Panc1 (cell line): ENCODE data around the gene RHEBL1. TPM values are rescaled to one million over a fixed set of nuclear protein-coding genes. Genes with fewer than 3 reads are reported as not detected.

ENCODE experiments used
- ATAC-seq: fragments of 200-7000 bp; cut with Tn5 transposase; 2 replicates; pipeline ENCODE4 v1.9.1; 2020; ENCODE audit warnings: mild to moderate bottlenecking, moderate library complexity
- BruUV-seq: library from RNA; stranded (reverse); fragments of 400-500 nt; replicated peaks from 2 replicates; lab custom pipeline; 2021; lab: Mats Ljungman, UMichigan
- CTCF ChIA-PET: fragments of 300-600 bp; sonication (Branson Sonifier 250); formaldehyde crosslinking; loops from one replicate; lab custom pipeline; 2022; ENCODE audit warnings: antibody characterized with exemption; lab: Charles Lee
- POLR2A ChIA-PET: fragments of 300-600 bp; sonication (Branson Sonifier 250); formaldehyde crosslinking; loops from one replicate; lab custom pipeline; 2022; ENCODE audit warnings: antibody characterized with exemption; lab: Charles Lee
- DNase-seq: peaks from one replicate; pipeline ENCODE4 v3.0.0-alpha.2; 2010; ENCODE audit warnings: low read depth, low spot score
- H3K27ac ChIP-seq: 2 replicates; pipeline ENCODE4 v1.5.1; 2011; ENCODE audit warnings: mild to moderate bottlenecking, low read length, inconsistent platforms
- H3K27me3 ChIP-seq: fragments of 200-500 bp; sonication (Bioruptor generic); 2 replicates; pipeline ENCODE4 v1.6.0; 2014; ENCODE audit warnings: low read length, inconsistent platforms; ENCODE audit not compliant: control insufficient read depth, insufficient read depth
- H3K36me3 ChIP-seq: fragments of 200-500 bp; sonication (Bioruptor generic); 2 replicates; pipeline ENCODE4 v1.5.1; 2014; ENCODE audit warnings: inconsistent platforms, mild to moderate bottlenecking, low read length, moderate library complexity; ENCODE audit not compliant: control insufficient read depth, insufficient read depth
- H3K4me1 ChIP-seq: 2 replicates; pipeline ENCODE4 v1.5.1; 2011; ENCODE audit warnings: inconsistent platforms, mild to moderate bottlenecking, low read length, moderate library complexity; ENCODE audit not compliant: control insufficient read depth, insufficient read depth
- H3K4me3 ChIP-seq, 2 experiments: 2 replicates each; pipeline ENCODE4 v1.5.1; 2011 to 2012; ENCODE audit warnings: low read depth in 2 of 2, low read length in 2 of 2, mild to moderate bottlenecking in 2 of 2, inconsistent platforms in 1 of 2, moderate library complexity in 1 of 2
- H3K9me3 ChIP-seq: fragments of 200-500 bp; sonication (Bioruptor generic); 2 replicates; pipeline ENCODE4 v1.5.1; 2014; ENCODE audit warnings: low read depth, mild to moderate bottlenecking, inconsistent platforms, low read length, moderate library complexity; ENCODE audit not compliant: control insufficient read depth, insufficient read depth
- CTCF ChIP-seq: fragments of 450-650 bp; IDR thresholded peaks from 2 replicates; pipeline ENCODE4 v1.5.1; 2017; ENCODE audit warnings: mild to moderate bottlenecking
- POLR2AphosphoS5 ChIP-seq: IDR thresholded peaks from 2 replicates; pipeline ENCODE4 v1.6.1; 2012; ENCODE audit warnings: mild to moderate bottlenecking, low read depth, low read length, moderate library complexity
- REST ChIP-seq, 2 experiments: IDR thresholded peaks; 2 replicates each; pipeline ENCODE4 v1.6.1; 2011 to 2012; ENCODE audit warnings: low read depth in 2 of 2, control low read depth in 1 of 2, low read length in 1 of 2, mild to moderate bottlenecking in 1 of 2, moderate library complexity in 1 of 2; ENCODE audit not compliant: insufficient read depth in 1 of 2
- SIN3A ChIP-seq: IDR thresholded peaks from 2 replicates; pipeline ENCODE4 v1.6.1; 2012; ENCODE audit warnings: low read depth, mild to moderate bottlenecking, low read length, moderate library complexity, borderline replicate concordance; ENCODE audit not compliant: insufficient read depth
- TCF7L2 ChIP-seq: IDR thresholded peaks from 2 replicates; pipeline ENCODE4 v1.6.1; 2011; ENCODE audit warnings: mild to moderate bottlenecking, low read depth, low read length, inconsistent platforms
- in situ Hi-C: cut with HindIII; loops from 2 replicates; pipeline ENCODE4 v1.10.0; 2016; ENCODE audit warnings: low sequenced_read_pairs, low pct_unique_long_range_greater_than_20kb
- intact Hi-C: fragments of 100-400 bp; cut with micrococcal nuclease; formaldehyde crosslinking; loops from one replicate; pipeline ENCODE4 v1.10.0; 2022; ENCODE audit not compliant: unreplicated experiment
- total RNA-seq: library from RNA; stranded (reverse); gene quantifications from one replicate; pipeline ENCODE4 v1.2.1, GENCODE V29; 2021; ENCODE audit not compliant: unreplicated experiment

Gene RHEBL1
- total RNA-seq, 1 experiment from 2014 or later, result 4.7 TPM

GRCh38 chr12:49055092-49055491, 14.7 kb downstream of the RHEBL1 start:
- in situ Hi-C loops, result no loop called here
- BruUV-seq, result no TSS peak
- H3K27me3 ChIP-seq, result no peaks in the 10 kb centered on the region
- intact Hi-C loops, result no loop called here
- TF ChIP-seq TCF7L2 (no peak), CTCF (no peak), REST (IDR thresholded peaks at IDR 0.05; ENCODE audit: insufficient read depth in 1 of 2, low read depth in 2 of 2, low read length in 1 of 2) (no peak), POLR2AphosphoS5 (no peak), SIN3A (no peak)
- no peak overlapping the region for H3K4me3 ChIP-seq
- CTCF ChIA-PET, result no interaction called here
- peaks cover 28% of the 10 kb centered on the region for H3K4me1 ChIP-seq
- H3K27ac ChIP-seq, result no peak overlapping the region
- H3K36me3 ChIP-seq, result peaks cover 17% of the 10 kb centered on the region
- DNase-seq, result no peak
- ATAC-seq, result no peak
- POLR2A ChIA-PET, result no interaction called here
- H3K9me3 ChIP-seq, result no peaks in the 10 kb centered on the region

- Histone ChIP-seq H3K4me3 (no peak overlapping the region), H3K9me3 (no peaks in the 10 kb centered on the region), H3K27me3 (no peaks in the 10 kb centered on the region), H3K4me1 (peaks cover 28% of the 10 kb centered on the region), H3K36me3 (peaks cover 21% of the 10 kb centered on the region), H3K27ac (no peak overlapping the region)
- no peak for DNase-seq
- no TSS peak for BruUV-seq
- CTCF ChIA-PET, result no interaction called here
- POLR2A ChIA-PET, result no interaction called here
- in situ Hi-C loops, result no loop called here
- no peak for ATAC-seq
- TF ChIP-seq REST (IDR thresholded peaks at IDR 0.05; ENCODE audit: insufficient read depth in 1 of 2, low read depth in 2 of 2, low read length in 1 of 2), result no peak
- TF ChIP-seq POLR2AphosphoS5, result no peak
- TF ChIP-seq SIN3A, result no peak
- no peak for TF ChIP-seq CTCF
- TF ChIP-seq TCF7L2, result no peak
- intact Hi-C loops, result no loop called here
These were observed 15.3 kb downstream of the RHEBL1 start for GRCh38 chr12:49054524-49054923.
